ENCODE measurements around the gene IFNGR1. TPM values are rescaled to one million over a fixed set of nuclear protein-coding genes. Genes with fewer than 3 reads are reported as not detected.

Gene IFNGR1
- total RNA-seq, 1 experiment from 2014 or later: 27.1 TPM

GRCh38 chr6:137218473-137218916 is 690 bp downstream of the IFNGR1 start:
- DNase-seq (ENCODE audit: low read depth, low spot score) (no peak), ATAC-seq (peak; percentile 45)
- Histone ChIP-seq H4K20me1 (ENCODE audit: insufficient read depth) (no peaks in the 10 kb centered on the region), H3K4me3 (replicated peaks in 1 of 2; ENCODE audit: low read depth in 1 of 2, low read length in 2 of 2) (peak overlapping the region; percentile 58 to 86), H3K79me2 (ENCODE audit: insufficient read depth, low read length) (peaks cover 53% of the 10 kb centered on the region), H3K9me3 (ENCODE audit: control insufficient read depth in 1 of 2, insufficient read depth in 1 of 2, low read depth in 1 of 2, low read length in 2 of 2) (no peaks in the 10 kb centered on the region), H3K9me2 (ENCODE audit: insufficient read depth) (no peaks in the 10 kb centered on the region), H3K9ac (ENCODE audit: low read length) (peak overlapping the region; percentile 74), H3K4me2 (ENCODE audit: low read length) (peak overlapping the region; percentile 83), H3K27me3 (ENCODE audit: insufficient read depth, low read length) (no peaks in the 10 kb centered on the region), H3K36me3 (ENCODE audit: control insufficient read depth in 1 of 2, insufficient read depth in 2 of 2, low read length in 2 of 2) (no peaks in the 10 kb centered on the region), H3K27ac (ENCODE audit: low read depth, low read length) (peak overlapping the region; percentile 71), H3K4me1 (ENCODE audit: control insufficient read depth in 1 of 2, insufficient read depth in 2 of 2, low read length in 2 of 2) (peaks cover 11 to 23% of the 10 kb centered on the region in 2 experiments), H2AFZ (ENCODE audit: low read depth, low read length, poor library complexity, severe bottlenecking) (no peak overlapping the region)
- TF ChIP-seq CTCF (IDR thresholded peaks at IDR 0.05 in 2 of 3, conservative IDR thresholded peaks at IDR 0.05 in 1 of 3; ENCODE audit: borderline replicate concordance in 1 of 3, insufficient read depth in 1 of 3, low read depth in 2 of 3, low read length in 2 of 3) (no peak), SP1 (IDR thresholded peaks at IDR 0.05; ENCODE audit: low read depth) (no peak), ZBTB33 (IDR thresholded peaks at IDR 0.05; ENCODE audit: extremely low read depth, insufficient replicate concordance, low read length) (no peak), EZH2 (IDR thresholded peaks at IDR 0.05) (no peak), POLR2AphosphoS5 (IDR thresholded peaks at IDR 0.05; ENCODE audit: low read depth, low read length) (no peak), EZH2phosphoT487 (IDR thresholded peaks at IDR 0.05; ENCODE audit: borderline replicate concordance) (no peak)
- TF ChIP-seq, protein P1, sequence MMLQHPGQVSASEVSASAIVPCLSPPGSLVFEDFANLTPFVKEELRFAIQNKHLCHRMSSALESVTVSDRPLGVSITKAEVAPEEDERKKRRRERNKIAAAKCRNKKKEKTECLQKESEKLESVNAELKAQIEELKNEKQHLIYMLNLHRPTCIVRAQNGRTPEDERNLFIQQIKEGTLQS (IDR thresholded peaks at IDR 0.05): no peak
- TF ChIP-seq, protein P2, sequence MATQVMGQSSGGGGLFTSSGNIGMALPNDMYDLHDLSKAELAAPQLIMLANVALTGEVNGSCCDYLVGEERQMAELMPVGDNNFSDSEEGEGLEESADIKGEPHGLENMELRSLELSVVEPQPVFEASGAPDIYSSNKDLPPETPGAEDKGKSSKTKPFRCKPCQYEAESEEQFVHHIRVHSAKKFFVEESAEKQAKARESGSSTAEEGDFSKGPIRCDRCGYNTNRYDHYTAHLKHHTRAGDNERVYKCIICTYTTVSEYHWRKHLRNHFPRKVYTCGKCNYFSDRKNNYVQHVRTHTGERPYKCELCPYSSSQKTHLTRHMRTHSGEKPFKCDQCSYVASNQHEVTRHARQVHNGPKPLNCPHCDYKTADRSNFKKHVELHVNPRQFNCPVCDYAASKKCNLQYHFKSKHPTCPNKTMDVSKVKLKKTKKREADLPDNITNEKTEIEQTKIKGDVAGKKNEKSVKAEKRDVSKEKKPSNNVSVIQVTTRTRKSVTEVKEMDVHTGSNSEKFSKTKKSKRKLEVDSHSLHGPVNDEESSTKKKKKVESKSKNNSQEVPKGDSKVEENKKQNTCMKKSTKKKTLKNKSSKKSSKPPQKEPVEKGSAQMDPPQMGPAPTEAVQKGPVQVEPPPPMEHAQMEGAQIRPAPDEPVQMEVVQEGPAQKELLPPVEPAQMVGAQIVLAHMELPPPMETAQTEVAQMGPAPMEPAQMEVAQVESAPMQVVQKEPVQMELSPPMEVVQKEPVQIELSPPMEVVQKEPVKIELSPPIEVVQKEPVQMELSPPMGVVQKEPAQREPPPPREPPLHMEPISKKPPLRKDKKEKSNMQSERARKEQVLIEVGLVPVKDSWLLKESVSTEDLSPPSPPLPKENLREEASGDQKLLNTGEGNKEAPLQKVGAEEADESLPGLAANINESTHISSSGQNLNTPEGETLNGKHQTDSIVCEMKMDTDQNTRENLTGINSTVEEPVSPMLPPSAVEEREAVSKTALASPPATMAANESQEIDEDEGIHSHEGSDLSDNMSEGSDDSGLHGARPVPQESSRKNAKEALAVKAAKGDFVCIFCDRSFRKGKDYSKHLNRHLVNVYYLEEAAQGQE (IDR thresholded peaks at IDR 0.05; ENCODE audit: low read depth): no peak
- intact Hi-C loops (cut with micrococcal nuclease): no loop called here
- no TSS peak for BruUV-seq (replicated peaks)
- ChIA-PET RAD21 (ENCODE audit: low non-redundant PET in 1 of 2, low total read pairs in 2 of 2, uncharacterized antibody in 2 of 2, unreplicated experiment in 2 of 2) (no interaction called here), POLR2A (no interaction called here), CTCF (no interaction called here)

Data from HCT116 (cell line).